GM19468 (cell line): ENCODE data around the gene ARL13B.
"Not testable (repeated sequence)": the region's sequence is repeated elsewhere in the genome, so short reads cannot be mapped to it uniquely, and the experiment has no call there.

ENCODE experiments used
- ATAC-seq: cut with Tn5 transposase; IDR thresholded peaks from one replicate; pipeline ENCODE4 v1.9.1; 2021; ENCODE audit warnings: mild to moderate bottlenecking, moderate library complexity, moderate number of reproducible peaks; ENCODE audit not compliant: unreplicated experiment; ENCODE audit errors: extremely low read depth

The ARL13B gene

GRCh38 chr3:93992207-93992606, 12.3 kb downstream of the ARL13B start:
- ATAC-seq, result no peak

GRCh38 chr3:93994056-93994455, 14.1 kb downstream of the ARL13B start:
- no peak for ATAC-seq

- ATAC-seq, result no peak
These were observed 21.2 kb downstream of the ARL13B start for GRCh38 chr3:94001191-94001590.

- ATAC-seq, result no peak
These were observed 22.0 kb downstream of the ARL13B start for GRCh38 chr3:94001827-94002495.

GRCh38 chr3:94004301-94004910, 24.5 kb downstream of the ARL13B start:
- peak; percentile 77 for ATAC-seq

GRCh38 chr3:94008253-94008652, 28.3 kb downstream of the ARL13B start:
- no peak for ATAC-seq

GRCh38 chr3:94009608-94010007, 29.7 kb downstream of the ARL13B start:
- ATAC-seq, result no peak

- no peak for ATAC-seq
These were observed 31.3 kb downstream of the ARL13B start for GRCh38 chr3:94011233-94011711.

GRCh38 chr3:94012185-94012584, 32.2 kb downstream of the ARL13B start:
- no peak for ATAC-seq

GRCh38 chr3:94015025-94015424, 35.1 kb downstream of the ARL13B start:
- ATAC-seq, result no peak

- no peak for ATAC-seq
These were observed 39.7 kb downstream of the ARL13B start for GRCh38 chr3:94019659-94020058.

GRCh38 chr3:94020293-94020692, 40.3 kb downstream of the ARL13B start:
- no peak for ATAC-seq

GRCh38 chr3:94024385-94024784, 44.4 kb downstream of the ARL13B start:
- ATAC-seq, result no peak

- ATAC-seq, result no peak
These were observed 46.7 kb downstream of the ARL13B start for GRCh38 chr3:94026623-94027022.

- ATAC-seq, result no peak
These were observed 48.3 kb downstream of the ARL13B start, which contains the start of gene STX19 for GRCh38 chr3:94028093-94028837. TSS of gene STX19 (minus strand) at chr3:94028597. CDS start at chr3:94015269, 13,328 bp downstream.

GRCh38 chr3:94036909-94037507, 57.1 kb downstream of the ARL13B start:
- no peak for ATAC-seq

- no peak for ATAC-seq
These were observed 63.3 kb downstream of the ARL13B start for GRCh38 chr3:94043285-94043684.

- not testable (repeated sequence) for ATAC-seq
These were observed 64.4 kb downstream of the ARL13B start for GRCh38 chr3:94044100-94044936.

GRCh38 chr3:94046533-94046932, 66.6 kb downstream of the ARL13B start:
- no peak for ATAC-seq

- ATAC-seq, result no peak
These were observed 69.3 kb downstream of the ARL13B start for GRCh38 chr3:94049267-94049666.
